Neural crest cell (in vitro differentiated cells): ENCODE measurements around the gene ZNF683. TPM values are rescaled to one million over a fixed set of nuclear protein-coding genes. Genes with fewer than 3 reads are reported as not detected.

Experiments used
- DNase-seq: peaks from one replicate; pipeline ENCODE4 v3.0.0; 2021; ENCODE audit warnings: low read depth, mixed read lengths, low spot score
- H3K27ac Mint-ChIP-seq: one replicate; pipeline ENCODE4 v1.8.0; 2021; ENCODE audit warnings: mild to moderate bottlenecking, mixed read lengths; ENCODE audit not compliant: unreplicated experiment
- H3K27me3 Mint-ChIP-seq: 2 replicates; pipeline ENCODE4 v1.8.0; 2021; ENCODE audit warnings: low read depth, mild to moderate bottlenecking, mixed read lengths
- H3K36me3 Mint-ChIP-seq: 2 replicates; pipeline ENCODE4 v1.8.0; 2021; ENCODE audit warnings: low read depth, mild to moderate bottlenecking, mixed read lengths
- H3K4me1 Mint-ChIP-seq: 2 replicates; pipeline ENCODE4 v1.8.0; 2021; ENCODE audit warnings: mixed read lengths
- H3K4me3 Mint-ChIP-seq: one replicate; pipeline ENCODE4 v1.8.0; 2021; ENCODE audit warnings: mild to moderate bottlenecking, mixed read lengths
- H3K9me3 Mint-ChIP-seq: 2 replicates; pipeline ENCODE4 v1.8.0; 2021; ENCODE audit warnings: mixed read lengths
- CTCF ChIP-seq: fragments of 200-600 bp; sonication (generic); conservative IDR thresholded peaks from 2 replicates; pipeline ENCODE4 v1.5.0; 2021; ENCODE audit warnings: antibody characterized with exemption, mild to moderate bottlenecking
- total RNA-seq: library from RNA; stranded (reverse); gene quantifications from 2 replicates; pipeline ENCODE4 v1.2.1, GENCODE V29; 2021

The ZNF683 gene
- total RNA-seq, 1 donor from 2014 or later: not detected

GRCh38 chr1:26353976-26354820, 18.4 kb downstream of the ZNF683 start, which contains the start of gene CRYBG2:
Gene CRYBG2 (minus strand): TSS chr1:26354130. CDS start chr1:26346657, 7,473 bp downstream.
- peaks cover 11% of the 10 kb centered on the region for H3K27me3 Mint-ChIP-seq
- no peak for DNase-seq
- no peaks in the 10 kb centered on the region for H3K36me3 Mint-ChIP-seq
- H3K9me3 Mint-ChIP-seq: no peaks in the 10 kb centered on the region
- peak within 1 kb of the TSS; percentile 35 for H3K27ac Mint-ChIP-seq
- H3K4me3 Mint-ChIP-seq: no peak within 1 kb of the TSS
- no peak for TF ChIP-seq CTCF
- H3K4me1 Mint-ChIP-seq: peaks cover 55% of the 10 kb centered on the region

GRCh38 chr1:26353210-26353859, 19.2 kb downstream of the ZNF683 start:
- H3K27ac Mint-ChIP-seq: peak overlapping the region; percentile 35
- no peak for TF ChIP-seq CTCF
- H3K4me1 Mint-ChIP-seq: peaks cover 48% of the 10 kb centered on the region
- no peaks in the 10 kb centered on the region for H3K36me3 Mint-ChIP-seq
- no peak overlapping the region for H3K4me3 Mint-ChIP-seq
- no peaks in the 10 kb centered on the region for H3K9me3 Mint-ChIP-seq
- H3K27me3 Mint-ChIP-seq: peaks cover 3% of the 10 kb centered on the region
- no peak for DNase-seq

GRCh38 chr1:26352338-26352679, 20.2 kb downstream of the ZNF683 start:
- no peak for DNase-seq
- H3K36me3 Mint-ChIP-seq: no peaks in the 10 kb centered on the region
- H3K27me3 Mint-ChIP-seq: no peaks in the 10 kb centered on the region
- H3K4me1 Mint-ChIP-seq: peaks cover 48% of the 10 kb centered on the region
- H3K27ac Mint-ChIP-seq: peak overlapping the region; percentile 70
- no peaks in the 10 kb centered on the region for H3K9me3 Mint-ChIP-seq
- TF ChIP-seq CTCF: no peak
- peak overlapping the region; percentile 7 for H3K4me3 Mint-ChIP-seq

- peak overlapping the region; percentile 7 for H3K4me3 Mint-ChIP-seq
- H3K4me1 Mint-ChIP-seq: peaks cover 46% of the 10 kb centered on the region
Observed at GRCh38 chr1:26351590-26352337, 20.8 kb downstream of the ZNF683 start.

More at GRCh38 chr1:26351590-26352337, 20.8 kb downstream of the ZNF683 start:
- no peak for DNase-seq
- H3K36me3 Mint-ChIP-seq: no peaks in the 10 kb centered on the region
- no peaks in the 10 kb centered on the region for H3K9me3 Mint-ChIP-seq
- peak overlapping the region; percentile 70 for H3K27ac Mint-ChIP-seq
- no peaks in the 10 kb centered on the region for H3K27me3 Mint-ChIP-seq
- TF ChIP-seq CTCF: no peak
